HG03521 (cell line): ENCODE data around the gene HINT2.
A peak's percentile ranks its signal among the peaks of the same experiment; 100 is the strongest.

Experiments used
- ATAC-seq: cut with Tn5 transposase; IDR thresholded peaks from one replicate; pipeline ENCODE4 v1.9.1; 2021; ENCODE audit warnings: mild to moderate bottlenecking, moderate library complexity; ENCODE audit not compliant: unreplicated experiment

The HINT2 gene

DNA sequence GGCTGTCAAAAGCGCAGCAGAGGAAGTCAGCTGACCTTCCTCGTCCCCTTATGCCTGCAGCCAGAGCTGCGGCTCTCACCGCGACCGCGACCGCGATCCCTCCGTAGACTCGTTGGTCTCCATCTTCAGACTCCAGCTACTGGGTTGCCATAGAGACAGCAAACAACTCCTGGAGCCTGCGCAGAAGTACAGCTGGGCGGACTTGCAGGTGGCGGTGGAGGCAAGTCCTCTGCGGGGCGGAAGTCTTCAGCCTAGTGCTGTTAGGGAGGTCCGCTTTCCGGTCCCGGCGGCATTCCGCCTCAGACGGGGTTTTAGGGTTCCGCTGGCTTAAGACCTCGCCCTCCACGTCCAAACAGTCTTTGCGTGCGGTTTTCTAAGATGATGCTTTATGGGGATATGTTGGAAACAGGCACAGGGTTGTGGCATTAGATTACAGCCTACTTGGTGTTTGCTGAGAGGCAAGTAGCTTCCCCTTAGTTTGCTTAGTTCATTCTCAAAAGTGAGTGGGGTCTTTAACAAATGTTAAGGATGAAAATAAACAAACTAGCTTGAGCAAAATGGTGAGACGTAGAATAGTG is 2.7 kb downstream of the HINT2 start, which contains the start of gene SPAG8:
SPAG8 (minus strand) TSS at position 238 of the 578 bp plus-strand sequence; CDS start at position 123, 115 bp downstream.
- peak; percentile 64 for ATAC-seq

DNA sequence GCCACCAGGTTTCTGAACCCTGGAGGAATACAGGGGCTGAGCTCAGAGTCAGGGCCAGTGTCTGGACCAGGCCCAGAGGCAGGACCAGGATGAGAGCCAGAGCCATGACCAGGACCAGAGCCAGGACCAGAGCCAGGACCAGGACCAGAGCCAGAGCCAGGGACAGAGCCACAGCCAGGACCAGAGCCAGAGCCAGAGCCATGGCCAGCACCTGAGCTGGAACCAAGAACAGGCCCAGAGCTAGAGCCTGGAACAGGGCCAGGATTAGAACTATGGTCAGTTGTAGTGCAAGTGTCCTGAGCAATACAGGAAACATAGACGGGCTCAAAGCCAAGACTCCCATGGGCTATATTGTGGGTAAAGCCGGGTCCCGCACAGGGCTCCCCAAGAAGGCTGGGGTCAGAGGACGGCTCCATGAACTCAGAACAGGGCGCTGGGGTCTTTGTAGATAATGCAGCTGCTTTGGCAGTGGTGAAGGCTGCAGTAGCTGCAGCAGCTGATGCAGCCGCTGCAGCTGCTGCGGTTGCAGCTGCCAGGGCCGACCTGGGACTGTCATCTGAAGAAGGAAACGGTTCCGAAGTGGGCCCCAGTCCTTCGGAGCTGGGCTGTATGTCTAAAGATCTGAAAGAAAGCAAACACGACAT is 3.3 kb downstream of the HINT2 start:
- no peak for ATAC-seq

- ATAC-seq, result no peak
Observed at GRCh38 chr9:35810122-35810521, 4.7 kb downstream of the HINT2 start.

DNA sequence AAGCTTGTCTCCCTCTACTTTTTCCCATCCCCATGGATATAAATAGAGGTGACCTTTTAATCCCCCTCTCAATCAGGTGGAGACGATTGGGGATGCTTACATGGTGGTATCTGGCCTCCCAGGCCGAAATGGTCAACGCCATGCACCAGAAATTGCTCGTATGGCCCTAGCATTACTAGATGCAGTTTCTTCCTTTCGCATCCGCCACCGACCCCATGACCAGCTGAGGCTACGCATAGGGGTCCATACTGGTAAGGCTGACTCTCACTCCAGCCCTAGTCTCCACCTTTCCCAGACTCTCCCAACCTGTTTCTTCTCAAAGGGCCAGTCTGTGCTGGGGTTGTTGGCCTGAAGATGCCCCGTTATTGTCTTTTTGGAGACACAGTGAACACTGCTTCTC is 6.4 kb downstream of the HINT2 start:
- no peak for ATAC-seq

GRCh38 chr9:35806101-35806500 is 8.7 kb downstream of the HINT2 start:
- ATAC-seq, result no peak

- ATAC-seq, result no peak
Observed at GRCh38 chr9:35801328-35802128, 13.3 kb downstream of the HINT2 start.

- no peak for ATAC-seq
Observed at GRCh38 chr9:35800530-35800929, 14.3 kb downstream of the HINT2 start.

DNA sequence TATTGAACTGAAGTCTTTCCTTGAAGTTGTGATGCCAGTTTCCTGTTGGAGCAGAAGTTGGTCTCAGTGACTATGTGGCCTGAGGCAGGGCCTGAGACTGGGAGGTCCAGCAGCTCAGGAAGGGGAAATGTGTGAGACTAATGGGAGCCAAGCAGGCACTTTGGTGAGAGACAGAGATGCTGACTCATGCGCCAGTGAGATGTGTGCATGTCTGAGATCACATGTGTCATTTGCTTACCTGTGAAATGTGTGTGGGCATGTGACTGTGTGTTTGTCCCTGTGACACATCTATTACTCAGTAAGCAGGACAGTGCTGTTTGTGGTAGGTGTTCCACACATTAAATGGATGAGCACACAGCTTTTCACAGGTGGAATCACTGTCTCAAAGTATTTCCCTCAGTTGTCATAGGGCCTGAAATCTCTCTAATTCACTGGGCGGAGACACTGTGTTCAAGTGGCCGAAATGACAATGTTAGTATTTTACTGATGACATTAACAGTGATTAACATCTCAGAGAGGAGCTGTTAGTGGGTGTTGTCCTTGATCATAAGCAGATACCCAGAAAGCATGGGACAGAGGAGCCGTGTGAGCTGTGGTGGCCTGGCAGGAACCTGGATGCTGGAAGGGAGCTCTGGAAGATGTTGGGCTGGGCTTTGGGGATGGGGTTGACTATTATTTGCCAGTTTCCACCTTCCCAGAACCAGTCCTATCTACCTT is 16.0 kb downstream of the HINT2 start:
- no peak for ATAC-seq

DNA sequence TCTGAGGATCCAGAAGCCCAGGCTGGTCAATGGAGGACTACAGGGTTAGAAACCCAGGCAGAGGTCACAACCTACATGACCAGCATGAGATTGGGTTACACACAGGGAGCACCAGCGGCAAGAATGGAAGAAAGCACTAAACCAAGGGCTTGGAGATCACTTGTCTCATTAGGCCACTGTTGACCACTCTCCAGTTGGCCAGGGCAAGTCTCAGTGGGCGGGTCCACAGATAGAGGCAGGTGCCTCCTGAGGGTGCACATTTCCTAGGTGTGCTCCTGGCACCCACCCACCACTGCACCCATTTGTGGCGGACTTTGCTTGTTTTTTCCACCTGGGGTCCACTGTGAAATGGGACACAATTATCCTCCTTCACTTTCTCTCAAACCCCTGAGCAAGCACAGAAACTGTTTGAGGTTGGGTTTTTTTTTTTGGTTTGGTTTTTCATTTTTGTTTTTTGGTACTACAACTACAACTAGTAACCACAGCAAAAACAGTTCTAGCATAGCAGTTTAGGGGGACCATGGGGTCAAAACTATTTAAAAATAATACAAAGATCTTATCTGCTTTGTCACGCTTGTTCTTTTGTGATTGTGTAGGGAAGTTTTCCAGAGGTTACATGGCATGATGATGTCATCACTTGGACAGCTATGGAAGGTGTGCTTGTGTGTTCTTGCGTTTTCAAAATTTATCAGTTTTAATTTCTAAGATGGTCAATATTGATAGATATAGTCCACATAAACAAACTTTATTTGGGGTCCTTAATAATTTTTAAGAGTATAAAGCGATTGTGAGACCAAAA is 17.3 kb downstream of the HINT2 start:
- ATAC-seq, result no peak

DNA sequence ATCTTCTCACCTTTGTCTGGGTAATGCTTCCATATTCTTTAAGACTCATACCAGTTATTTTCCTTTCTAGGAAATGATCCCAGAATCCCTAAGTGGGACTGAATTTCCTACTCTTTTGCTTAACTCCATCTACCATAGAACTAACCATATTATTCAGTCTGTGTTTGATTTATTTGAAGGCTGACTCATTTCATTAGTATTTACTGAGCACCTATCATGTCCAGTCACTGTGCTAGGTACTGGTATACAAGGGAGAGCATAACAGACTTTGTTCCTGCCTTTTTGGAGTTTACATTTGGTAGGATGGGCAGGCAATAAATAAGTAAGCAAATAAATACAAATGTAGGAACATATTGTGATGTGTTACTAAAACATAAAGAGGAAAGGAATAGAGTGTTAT is 19.1 kb downstream of the HINT2 start:
- no peak for ATAC-seq

DNA sequence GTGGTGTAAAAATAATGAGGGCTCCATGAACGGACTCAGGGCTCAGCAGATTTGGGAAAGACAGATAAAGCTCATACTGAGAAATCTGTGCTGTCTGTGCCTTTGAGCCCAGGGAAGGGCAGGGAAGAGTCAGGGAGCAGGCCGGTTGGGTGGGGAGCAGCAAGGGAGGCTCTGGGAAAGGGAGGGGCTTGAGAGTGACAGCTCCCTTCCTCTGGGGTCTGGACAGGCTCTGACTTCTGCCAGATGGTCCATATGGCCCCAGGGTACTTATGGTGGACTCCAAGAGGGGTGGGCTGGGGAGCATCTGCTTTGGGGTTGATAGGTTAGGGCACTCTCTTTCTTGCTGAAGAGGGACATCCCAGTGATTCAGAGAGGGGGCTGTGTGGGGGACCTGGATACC is 21.4 kb downstream of the HINT2 start:
- no peak for ATAC-seq

DNA sequence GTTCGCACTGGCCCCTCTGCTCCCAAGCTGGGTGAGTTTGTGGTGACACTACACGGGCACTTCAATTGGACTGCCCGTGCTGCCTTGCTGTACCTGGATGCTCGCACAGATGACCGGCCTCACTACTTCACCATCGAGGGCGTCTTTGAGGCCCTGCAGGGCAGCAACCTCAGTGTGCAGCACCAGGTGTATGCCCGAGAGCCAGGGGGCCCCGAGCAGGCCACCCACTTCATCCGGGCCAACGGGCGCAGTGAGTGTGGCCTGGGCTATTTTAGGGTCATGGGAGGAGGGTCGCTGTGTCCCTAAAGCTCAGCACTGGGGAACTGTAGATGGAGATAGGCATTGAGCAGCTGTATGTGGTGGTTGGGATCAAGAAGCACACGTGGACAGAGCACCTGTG is 22.0 kb downstream of the HINT2 start:
- ATAC-seq, result no peak

- ATAC-seq, result no peak
Observed at GRCh38 chr9:35792024-35792813, 22.6 kb downstream of the HINT2 start.

GRCh38 chr9:35791297-35791921 is 23.4 kb downstream of the HINT2 start, which contains the start of gene NPR2:
NPR2 (plus strand) TSS chr9:35791591; CDS start chr9:35792409, 818 bp downstream.
- ATAC-seq, result no peak

DNA sequence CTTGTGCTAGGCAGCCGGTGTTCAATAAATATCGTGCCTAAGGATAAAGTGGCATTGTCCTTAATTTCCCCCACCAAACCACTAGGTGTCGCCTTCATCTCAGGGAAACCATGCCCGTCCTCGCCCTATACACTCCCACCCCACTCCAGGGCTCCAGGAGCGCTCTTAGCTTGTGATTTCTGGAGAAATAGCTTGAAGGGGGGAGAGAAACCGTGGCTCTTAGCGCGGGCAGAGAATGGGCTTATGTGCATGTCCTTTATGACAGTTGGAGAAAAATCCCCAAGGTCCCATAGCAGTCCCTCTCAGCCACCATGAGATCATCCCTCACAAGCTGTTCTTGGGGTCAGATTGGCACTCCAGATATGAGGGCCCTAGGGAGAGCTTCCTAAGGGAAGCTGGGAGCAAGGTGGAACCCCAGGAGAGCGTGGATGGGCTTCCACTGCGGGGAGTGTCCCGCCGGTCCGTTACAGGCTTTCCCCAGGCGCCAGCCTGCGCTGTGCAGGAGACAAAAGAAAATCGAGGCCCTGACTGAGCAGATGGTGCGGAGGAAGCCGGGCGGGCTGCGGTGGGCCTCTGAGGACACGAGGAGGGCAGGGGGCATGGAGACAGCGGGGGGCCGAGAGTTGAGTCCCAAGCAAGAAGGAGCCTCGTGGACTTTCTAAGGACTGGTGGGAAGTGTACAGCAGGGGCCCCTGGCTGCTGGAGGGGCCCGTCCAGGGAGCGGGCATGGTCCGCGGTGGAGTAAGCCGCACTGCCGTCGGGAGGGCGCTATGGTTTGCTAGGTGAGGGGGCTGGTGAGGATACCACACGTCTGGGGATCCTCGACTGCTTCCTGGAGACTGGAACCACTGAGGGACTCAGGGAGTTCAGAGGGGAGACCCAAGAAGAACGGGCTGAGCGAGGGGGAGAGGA is 24.2 kb downstream of the HINT2 start:
- no peak for ATAC-seq

- ATAC-seq, result no peak
Observed at GRCh38 chr9:35790025-35790384, 24.8 kb downstream of the HINT2 start.

- ATAC-seq, result no peak
Observed at GRCh38 chr9:35789541-35789940, 25.3 kb downstream of the HINT2 start.

DNA sequence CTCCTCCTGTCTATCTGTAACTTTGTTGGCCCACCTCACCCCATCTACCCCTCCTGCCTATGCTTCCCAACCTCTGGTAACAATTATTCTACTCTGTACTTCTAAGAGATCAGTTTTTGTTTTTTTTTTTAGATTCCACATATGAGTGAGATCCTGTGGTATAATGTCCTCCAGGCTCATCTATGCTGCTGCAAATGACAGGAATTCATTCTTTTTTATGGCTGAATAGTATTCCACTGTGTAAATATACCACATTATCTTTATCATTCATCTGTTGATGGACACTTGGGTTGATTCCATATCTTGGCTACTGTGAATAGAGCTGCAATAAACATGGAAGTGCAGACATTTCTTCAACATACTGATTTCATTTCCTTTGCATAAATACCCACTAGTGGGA is 31.4 kb downstream of the HINT2 start:
- no peak for ATAC-seq
